Measurements from ENCODE around the gene EXTL2.

- no peak for TF ChIP-seq POLR2A (IDR thresholded peaks at IDR 0.05; ENCODE audit: low read depth, low read length)
- no peak for TF ChIP-seq POLR2AphosphoS5 (IDR thresholded peaks at IDR 0.05; ENCODE audit: insufficient read depth, low read depth, low read length)
- no peak for TF ChIP-seq MYC (IDR thresholded peaks at IDR 0.05; ENCODE audit: low read depth, low read length)
- TF ChIP-seq CTCF (IDR thresholded peaks at IDR 0.05; ENCODE audit: extremely low read depth in 1 of 2, insufficient read depth in 1 of 2, low read depth in 1 of 2, low read length in 2 of 2), result no peak
- TF ChIP-seq MAX (IDR thresholded peaks at IDR 0.05; ENCODE audit: insufficient read depth, insufficient read length), result no peak
- no peak for TF ChIP-seq EZH2 (IDR thresholded peaks at IDR 0.05; ENCODE audit: borderline replicate concordance, low read depth, low read length, severe bottlenecking)
- no peak for TF ChIP-seq JUN (IDR thresholded peaks at IDR 0.05; ENCODE audit: borderline replicate concordance, insufficient read depth, insufficient read length, low read depth)
These were observed 10.5 kb upstream of the EXTL2 start for GRCh38 chr1:100905181-100905580.

Data from endothelial cell of umbilical vein (primary cell).